OCI-LY7 (cell line): ENCODE measurements around the gene FHIT.

Experiments
- CTCF ChIP-seq: fragments of 200-600 bp; sonication (generic); conservative IDR thresholded peaks from 2 replicates; pipeline ENCODE4 v1.5.1; 2014; ENCODE audit warnings: mild to moderate bottlenecking, antibody characterized with exemption, low read length, moderate library complexity, mixed read lengths
- EZH2phosphoT487 ChIP-seq: fragments of 200-600 bp; sonication (generic); IDR thresholded peaks from 2 replicates; pipeline ENCODE4 v1.6.1; 2018; ENCODE audit warnings: low read depth, borderline replicate concordance, mild to moderate bottlenecking, mixed run types, antibody characterized with exemption, low read length, moderate library complexity, mixed read lengths

- no peak for TF ChIP-seq CTCF
- TF ChIP-seq EZH2phosphoT487: no peak
Observed at GRCh38 chr3:60308808-60309207, 942.4 kb downstream of the FHIT start.
